Testis (tissue), 2 donors: Measurements from ENCODE around the gene SIGLEC9.

ENCODE experiments used
- POLR2A ChIP-seq: fragments of 450-650 bp; IDR thresholded peaks from one replicate; pipeline ENCODE4 v1.6.1; 2017; ENCODE audit warnings: antibody characterized with exemption, mild to moderate bottlenecking, moderate library complexity
- TF ChIP-seq, protein P1 (sequence below), 3 experiments: fragments of 450-650 bp in 2 of 3; fragments of 200-600 bp in 1 of 3; sonication (generic) in 1 of 3; IDR thresholded peaks; one replicate each; pipeline ENCODE4 v1.5.1; 2016 to 2019; ENCODE audit warnings: antibody characterized with exemption in 3 of 3, mild to moderate bottlenecking in 2 of 3, moderate library complexity in 1 of 3

DNA sequence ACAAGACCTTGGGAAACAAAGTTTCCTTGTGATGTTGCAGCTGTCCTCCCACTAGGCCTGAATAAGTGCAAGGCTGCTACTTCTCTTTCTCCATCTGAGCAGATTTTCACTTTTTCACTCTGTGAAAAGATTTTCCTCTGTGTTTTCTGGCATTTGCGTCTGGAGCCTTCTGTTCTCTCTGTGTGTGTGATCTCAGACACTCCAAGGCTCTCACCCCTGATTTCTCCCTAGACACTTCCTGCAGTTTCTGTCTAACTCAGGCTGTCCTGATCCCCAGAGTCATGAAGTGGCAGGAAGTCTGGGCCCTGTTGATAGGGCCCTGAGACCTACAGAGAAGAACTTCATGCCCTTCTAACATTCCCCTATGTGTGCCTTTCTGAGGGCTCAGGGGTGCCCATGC is 54.5 kb downstream of the SIGLEC9 start:
- TF ChIP-seq, protein P1, sequence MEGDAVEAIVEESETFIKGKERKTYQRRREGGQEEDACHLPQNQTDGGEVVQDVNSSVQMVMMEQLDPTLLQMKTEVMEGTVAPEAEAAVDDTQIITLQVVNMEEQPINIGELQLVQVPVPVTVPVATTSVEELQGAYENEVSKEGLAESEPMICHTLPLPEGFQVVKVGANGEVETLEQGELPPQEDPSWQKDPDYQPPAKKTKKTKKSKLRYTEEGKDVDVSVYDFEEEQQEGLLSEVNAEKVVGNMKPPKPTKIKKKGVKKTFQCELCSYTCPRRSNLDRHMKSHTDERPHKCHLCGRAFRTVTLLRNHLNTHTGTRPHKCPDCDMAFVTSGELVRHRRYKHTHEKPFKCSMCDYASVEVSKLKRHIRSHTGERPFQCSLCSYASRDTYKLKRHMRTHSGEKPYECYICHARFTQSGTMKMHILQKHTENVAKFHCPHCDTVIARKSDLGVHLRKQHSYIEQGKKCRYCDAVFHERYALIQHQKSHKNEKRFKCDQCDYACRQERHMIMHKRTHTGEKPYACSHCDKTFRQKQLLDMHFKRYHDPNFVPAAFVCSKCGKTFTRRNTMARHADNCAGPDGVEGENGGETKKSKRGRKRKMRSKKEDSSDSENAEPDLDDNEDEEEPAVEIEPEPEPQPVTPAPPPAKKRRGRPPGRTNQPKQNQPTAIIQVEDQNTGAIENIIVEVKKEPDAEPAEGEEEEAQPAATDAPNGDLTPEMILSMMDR (IDR thresholded peaks at IDR 0.05) = no peak
- no peak for TF ChIP-seq POLR2A
